ENCODE measurements around the gene IRF1. TPM values are rescaled to one million over a fixed set of nuclear protein-coding genes. Genes with fewer than 3 reads are reported as not detected.

IRF1 gene
- polyA plus RNA-seq, 1 donor = 100 TPM

GRCh38 chr5:132459983-132460838 is 30.4 kb downstream of the IRF1 start:
- H3K4me1 ChIP-seq (ENCODE audit: control insufficient read depth, insufficient read depth, low read length) = peaks cover 92% of the 10 kb centered on the region
- peak overlapping the region; percentile 62 for H3K27ac ChIP-seq (ENCODE audit: low read length)
- DNase-seq = peak in 1 of 2 donors; percentile 64
- no peaks in the 10 kb centered on the region for H3K27me3 ChIP-seq (ENCODE audit: control insufficient read depth, insufficient read depth, low read length)
- H3K36me3 ChIP-seq (ENCODE audit: control insufficient read depth, insufficient read depth, low read length) = no peaks in the 10 kb centered on the region
- 90% methylated on average over 2 of the region's 8 CpGs for WGBS (ENCODE audit: insufficient coverage, low lambda C conversion rate)
- H3K9me3 ChIP-seq (ENCODE audit: control insufficient read depth, low read depth, low read length) = no peaks in the 10 kb centered on the region
- no peak overlapping the region for H3K4me3 ChIP-seq (ENCODE audit: low read length)

GRCh38 chr5:132459031-132459982 is 31.3 kb downstream of the IRF1 start:
- peak in 1 of 2 donors; percentile 76 for DNase-seq
- H3K36me3 ChIP-seq (ENCODE audit: control insufficient read depth, insufficient read depth, low read length) = no peaks in the 10 kb centered on the region
- WGBS (ENCODE audit: insufficient coverage, low lambda C conversion rate) = 40% methylated on average over 1 of the region's 12 CpGs
- peaks cover 83% of the 10 kb centered on the region for H3K4me1 ChIP-seq (ENCODE audit: control insufficient read depth, insufficient read depth, low read length)
- H3K4me3 ChIP-seq (ENCODE audit: low read length) = no peak overlapping the region
- no peaks in the 10 kb centered on the region for H3K9me3 ChIP-seq (ENCODE audit: control insufficient read depth, low read depth, low read length)
- no peaks in the 10 kb centered on the region for H3K27me3 ChIP-seq (ENCODE audit: control insufficient read depth, insufficient read depth, low read length)
- H3K27ac ChIP-seq (ENCODE audit: low read length) = peak overlapping the region; percentile 62

GRCh38 chr5:132458651-132459030 is 31.9 kb downstream of the IRF1 start:
- Histone ChIP-seq H3K27me3 (ENCODE audit: control insufficient read depth, insufficient read depth, low read length) (no peaks in the 10 kb centered on the region), H3K4me1 (ENCODE audit: control insufficient read depth, insufficient read depth, low read length) (peaks cover 76% of the 10 kb centered on the region), H3K27ac (ENCODE audit: low read length) (peak overlapping the region; percentile 62), H3K9me3 (ENCODE audit: control insufficient read depth, low read depth, low read length) (no peaks in the 10 kb centered on the region), H3K4me3 (ENCODE audit: low read length) (no peak overlapping the region), H3K36me3 (ENCODE audit: control insufficient read depth, insufficient read depth, low read length) (peaks cover 2% of the 10 kb centered on the region)
- WGBS (ENCODE audit: insufficient coverage, low lambda C conversion rate) = 71% methylated on average over 1 of the region's 1 CpG
- DNase-seq = peak in 1 of 2 donors; percentile 19

GRCh38 chr5:132458226-132458560 is 32.4 kb downstream of the IRF1 start:
- Histone ChIP-seq H3K27ac (ENCODE audit: low read length) (no peak overlapping the region), H3K4me1 (ENCODE audit: control insufficient read depth, insufficient read depth, low read length) (peaks cover 72% of the 10 kb centered on the region), H3K4me3 (ENCODE audit: low read length) (no peak overlapping the region), H3K27me3 (ENCODE audit: control insufficient read depth, insufficient read depth, low read length) (no peaks in the 10 kb centered on the region), H3K9me3 (ENCODE audit: control insufficient read depth, low read depth, low read length) (no peaks in the 10 kb centered on the region), H3K36me3 (ENCODE audit: control insufficient read depth, insufficient read depth, low read length) (peaks cover 2% of the 10 kb centered on the region)
- no peak for DNase-seq
- WGBS (ENCODE audit: insufficient coverage, low lambda C conversion rate) = no CpG with 5 or more reads among the region's 3 CpGs

- peaks cover 2% of the 10 kb centered on the region for H3K36me3 ChIP-seq (ENCODE audit: control insufficient read depth, insufficient read depth, low read length)
- peak overlapping the region; percentile 84 for H3K27ac ChIP-seq (ENCODE audit: low read length)
- no peak overlapping the region for H3K4me3 ChIP-seq (ENCODE audit: low read length)
- peaks cover 66% of the 10 kb centered on the region for H3K4me1 ChIP-seq (ENCODE audit: control insufficient read depth, insufficient read depth, low read length)
- no peaks in the 10 kb centered on the region for H3K9me3 ChIP-seq (ENCODE audit: control insufficient read depth, low read depth, low read length)
- DNase-seq = peak in 1 of 2 donors; percentile 40
- no CpG with 5 or more reads among the region's 2 CpGs for WGBS (ENCODE audit: insufficient coverage, low lambda C conversion rate)
- H3K27me3 ChIP-seq (ENCODE audit: control insufficient read depth, insufficient read depth, low read length) = no peaks in the 10 kb centered on the region
These were observed 33.0 kb downstream of the IRF1 start for GRCh38 chr5:132457371-132458225.

GRCh38 chr5:132456987-132457361 is 33.6 kb downstream of the IRF1 start:
- WGBS (ENCODE audit: insufficient coverage, low lambda C conversion rate) = no CpG with 5 or more reads among the region's 6 CpGs

GRCh38 chr5:132456296-132456986 is 34.1 kb downstream of the IRF1 start:
- peak in 1 of 2 donors; percentile 68 for DNase-seq
- Histone ChIP-seq H3K4me1 (ENCODE audit: control insufficient read depth, insufficient read depth, low read length) (peaks cover 55% of the 10 kb centered on the region), H3K36me3 (ENCODE audit: control insufficient read depth, insufficient read depth, low read length) (peaks cover 4% of the 10 kb centered on the region), H3K4me3 (ENCODE audit: low read length) (no peak overlapping the region), H3K27ac (ENCODE audit: low read length) (peak overlapping the region; percentile 84), H3K27me3 (ENCODE audit: control insufficient read depth, insufficient read depth, low read length) (no peaks in the 10 kb centered on the region), H3K9me3 (ENCODE audit: control insufficient read depth, low read depth, low read length) (no peaks in the 10 kb centered on the region)
- WGBS (ENCODE audit: insufficient coverage, low lambda C conversion rate) = 18% methylated on average over 3 of the region's 8 CpGs

More at GRCh38 chr5:132456987-132457361, 33.6 kb downstream of the IRF1 start:
- H3K36me3 ChIP-seq (ENCODE audit: control insufficient read depth, insufficient read depth, low read length) = peaks cover 2% of the 10 kb centered on the region
- H3K27me3 ChIP-seq (ENCODE audit: control insufficient read depth, insufficient read depth, low read length) = no peaks in the 10 kb centered on the region
- H3K9me3 ChIP-seq (ENCODE audit: control insufficient read depth, low read depth, low read length) = no peaks in the 10 kb centered on the region
- peak overlapping the region; percentile 84 for H3K27ac ChIP-seq (ENCODE audit: low read length)
- peak in 1 of 2 donors; percentile 40 for DNase-seq
- H3K4me1 ChIP-seq (ENCODE audit: control insufficient read depth, insufficient read depth, low read length) = peaks cover 60% of the 10 kb centered on the region
- H3K4me3 ChIP-seq (ENCODE audit: low read length) = no peak overlapping the region

- Histone ChIP-seq H3K27me3 (ENCODE audit: control insufficient read depth, insufficient read depth, low read length) (no peaks in the 10 kb centered on the region), H3K4me3 (ENCODE audit: low read length) (no peak overlapping the region), H3K9me3 (ENCODE audit: control insufficient read depth, low read depth, low read length) (no peaks in the 10 kb centered on the region), H3K27ac (ENCODE audit: low read length) (peak overlapping the region; percentile 84), H3K4me1 (ENCODE audit: control insufficient read depth, insufficient read depth, low read length) (peaks cover 48% of the 10 kb centered on the region), H3K36me3 (ENCODE audit: control insufficient read depth, insufficient read depth, low read length) (peaks cover 8% of the 10 kb centered on the region)
- WGBS (ENCODE audit: insufficient coverage, low lambda C conversion rate) = no CpG with 5 or more reads among the region's 5 CpGs
- no peak for DNase-seq
These were observed 34.9 kb downstream of the IRF1 start for GRCh38 chr5:132455614-132456115.

- H3K27ac ChIP-seq (ENCODE audit: low read length) = no peak overlapping the region
These were observed 36.2 kb downstream of the IRF1 start for GRCh38 chr5:132454361-132454760.

More at GRCh38 chr5:132454361-132454760, 36.2 kb downstream of the IRF1 start:
- Histone ChIP-seq H3K27me3 (ENCODE audit: control insufficient read depth, insufficient read depth, low read length) (no peaks in the 10 kb centered on the region), H3K4me3 (ENCODE audit: low read length) (no peak overlapping the region), H3K4me1 (ENCODE audit: control insufficient read depth, insufficient read depth, low read length) (peaks cover 35% of the 10 kb centered on the region), H3K9me3 (ENCODE audit: control insufficient read depth, low read depth, low read length) (no peaks in the 10 kb centered on the region), H3K36me3 (ENCODE audit: control insufficient read depth, insufficient read depth, low read length) (peaks cover 12% of the 10 kb centered on the region)
- WGBS (ENCODE audit: insufficient coverage, low lambda C conversion rate) = no CpG with 5 or more reads among the region's 2 CpGs
- no peak for DNase-seq
